ENCODE measurements around the gene EPB41L5.
"Not testable (repeated sequence)": the region's sequence is repeated elsewhere in the genome, so short reads cannot be mapped to it uniquely, and the experiment has no call there.

The EPB41L5 gene

DNA sequence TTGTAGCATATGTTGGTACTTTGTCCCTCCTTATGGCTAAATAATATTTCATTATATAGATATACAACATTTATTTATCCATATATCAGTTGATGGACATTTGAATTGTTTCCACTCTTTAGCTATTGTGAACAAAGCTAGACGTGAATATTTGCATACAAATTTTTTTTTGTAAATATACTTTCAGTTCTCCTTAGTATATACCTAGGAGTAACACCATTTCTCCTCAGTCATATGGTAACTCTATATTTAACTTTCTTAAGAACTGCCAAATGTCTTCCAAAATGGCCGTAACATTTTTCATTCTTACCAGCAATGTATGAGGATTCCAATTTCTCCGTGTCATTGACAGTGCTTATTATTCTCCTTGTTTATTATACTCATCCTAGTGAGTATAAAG, 135.8 kb downstream of the EPB41L5 start:
- FAIRE-seq = no peak

DNA sequence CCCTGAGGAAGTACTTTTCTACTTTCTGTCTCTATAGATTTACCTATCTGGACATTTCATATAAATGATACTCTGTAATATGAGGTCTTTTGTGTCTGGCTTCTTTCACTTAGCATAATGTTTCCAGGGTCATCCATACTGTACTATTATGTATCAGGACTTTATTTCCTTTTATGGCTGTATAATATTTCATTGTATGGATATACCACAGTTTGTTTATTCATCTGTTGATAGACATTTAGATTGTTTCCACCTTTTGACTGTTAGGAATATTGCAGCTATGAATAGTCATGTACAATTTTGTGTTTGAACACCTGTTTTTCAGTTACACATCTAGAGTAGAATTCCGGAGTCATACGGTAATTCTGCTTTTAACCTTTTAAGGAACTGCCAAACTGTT, 136.5 kb downstream of the EPB41L5 start:
- FAIRE-seq = no peak

DNA sequence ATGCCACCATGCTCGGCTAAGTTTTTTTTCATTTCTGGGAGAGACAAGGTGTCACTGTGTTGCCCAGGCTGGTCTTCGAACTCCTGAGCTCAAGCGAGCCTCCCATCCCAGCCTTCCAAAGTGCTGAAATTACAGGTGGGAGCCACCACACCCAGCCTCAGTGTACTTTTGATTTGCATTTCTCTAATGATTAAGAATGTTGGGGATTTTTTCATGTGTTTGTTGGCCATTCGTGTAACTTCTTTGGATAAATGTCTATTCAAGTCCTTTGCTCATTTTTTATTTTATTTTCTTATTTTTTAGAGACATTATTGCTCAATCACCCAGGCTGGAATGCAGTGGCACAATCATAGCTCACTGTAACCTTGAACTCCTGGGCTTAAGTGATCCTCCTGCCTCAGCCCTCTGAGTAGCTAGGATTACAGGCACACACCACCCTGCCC, 137.2 kb downstream of the EPB41L5 start:
- FAIRE-seq = no peak

DNA sequence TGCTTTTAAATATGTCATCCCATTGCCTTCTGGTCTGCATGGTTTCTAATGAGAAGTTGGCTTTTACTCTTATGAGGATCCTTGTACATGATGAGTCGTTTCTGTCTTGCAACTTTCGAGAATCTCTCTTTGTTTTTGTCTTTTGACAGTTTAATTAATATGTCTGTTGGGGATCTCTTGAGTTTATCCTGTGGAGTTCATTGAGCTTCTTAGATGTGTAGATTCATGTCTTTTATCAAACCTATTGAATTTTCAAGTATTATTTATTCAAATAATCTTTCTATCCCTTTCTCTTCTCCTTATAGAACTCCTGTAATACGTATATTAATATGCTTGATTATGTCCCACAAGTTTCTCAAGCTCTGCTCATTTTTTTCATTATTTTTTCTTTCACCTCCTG, 142.4 kb downstream of the EPB41L5 start:
- FAIRE-seq = no peak

DNA sequence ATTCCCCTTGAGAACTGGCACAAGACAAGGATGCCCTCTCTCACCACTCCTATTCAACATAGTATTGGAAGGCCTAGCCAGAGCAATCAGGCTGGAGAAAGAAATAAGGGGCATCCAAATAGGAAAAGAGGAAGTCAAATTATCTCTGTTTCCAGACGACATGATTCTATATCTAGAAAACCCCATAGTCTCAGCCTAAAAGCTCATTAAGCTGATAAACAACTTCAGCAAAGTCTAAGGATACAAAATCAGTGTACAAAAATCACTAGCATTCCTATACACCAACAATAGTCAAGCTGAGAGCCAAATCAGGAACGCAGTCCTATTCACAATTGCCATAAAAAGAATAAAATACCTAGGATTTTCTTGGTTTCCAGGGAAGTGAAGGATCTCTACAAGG, 145.8 kb downstream of the EPB41L5 start:
- not testable (repeated sequence) for FAIRE-seq

DNA sequence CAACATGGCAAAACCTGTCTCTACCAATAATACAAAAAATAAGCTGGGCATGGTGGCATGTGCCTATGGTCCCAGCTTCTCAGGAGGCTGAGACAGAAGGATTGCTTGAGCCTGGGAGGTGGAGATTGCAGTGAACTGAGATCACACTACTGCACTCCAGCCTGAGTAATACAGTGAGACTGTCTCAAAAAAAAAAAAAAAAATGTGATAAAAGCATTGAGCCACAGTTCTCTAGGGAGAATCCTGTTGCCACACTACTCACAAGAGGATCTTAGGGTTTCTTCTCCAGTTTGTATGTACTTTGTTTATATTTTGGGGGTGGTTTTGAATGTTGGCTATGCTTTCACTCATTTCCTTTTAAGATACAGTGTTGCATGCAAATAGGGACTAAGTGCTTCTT, 148.3 kb downstream of the EPB41L5 start:
- FAIRE-seq = no peak

DNA sequence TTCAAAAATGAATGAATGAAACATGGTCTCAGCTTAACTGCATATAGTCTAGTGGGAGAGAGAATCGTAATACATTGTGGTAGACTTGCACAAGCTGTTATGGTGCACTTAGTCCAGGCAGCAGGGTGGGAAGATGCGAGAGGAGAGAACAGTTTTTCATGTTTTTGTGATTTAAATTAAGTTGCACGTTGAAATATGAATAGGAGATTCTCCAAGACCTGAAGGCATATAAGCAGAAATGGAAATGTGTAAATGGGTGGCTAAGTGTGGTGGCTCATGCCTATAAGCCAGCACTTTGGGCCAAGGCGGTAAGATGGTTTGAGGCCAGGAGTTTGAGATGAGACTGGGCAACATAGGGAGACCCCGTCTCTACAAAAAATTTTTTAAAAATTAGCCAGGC, 149.8 kb downstream of the EPB41L5 start:
- no peak for FAIRE-seq

DNA sequence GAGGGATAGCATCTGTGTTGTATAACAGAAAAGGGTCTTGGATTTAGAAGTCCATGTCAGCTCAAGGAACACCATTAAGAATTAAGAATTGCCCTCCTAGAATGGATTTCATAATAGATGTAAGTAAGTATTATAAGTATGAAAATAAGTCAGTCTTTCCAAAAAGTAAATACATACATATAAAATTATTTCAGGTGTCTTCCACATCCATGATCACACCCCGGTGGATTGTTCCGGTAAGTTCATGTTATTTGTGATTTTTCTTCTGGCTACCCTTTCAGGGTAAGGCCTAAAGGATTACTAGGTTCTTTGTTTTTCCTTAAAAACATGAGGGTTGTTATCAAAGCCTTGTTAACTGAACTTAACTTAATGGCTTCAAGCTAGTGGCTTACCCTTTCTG, 154.4 kb downstream of the EPB41L5 start:
- FAIRE-seq = no peak

DNA sequence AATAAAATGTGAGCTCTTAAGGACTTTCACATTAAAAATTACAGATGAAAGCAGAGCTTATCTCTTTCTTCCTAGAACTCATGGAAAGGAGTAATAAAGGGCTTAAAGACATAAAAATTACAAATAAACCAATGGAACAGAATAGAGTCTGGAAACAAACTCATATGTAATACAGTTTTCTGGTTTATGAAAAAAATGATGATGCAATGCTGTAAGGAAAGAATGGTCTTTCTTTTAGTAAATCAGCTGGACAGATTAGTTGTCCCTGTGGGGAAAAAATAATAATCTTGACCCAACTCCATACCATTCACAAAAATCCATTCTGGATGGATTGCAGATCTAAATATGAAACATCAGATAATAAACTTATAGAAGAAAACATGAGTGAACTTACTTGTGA, 156.1 kb downstream of the EPB41L5 start:
- no peak for FAIRE-seq

DNA sequence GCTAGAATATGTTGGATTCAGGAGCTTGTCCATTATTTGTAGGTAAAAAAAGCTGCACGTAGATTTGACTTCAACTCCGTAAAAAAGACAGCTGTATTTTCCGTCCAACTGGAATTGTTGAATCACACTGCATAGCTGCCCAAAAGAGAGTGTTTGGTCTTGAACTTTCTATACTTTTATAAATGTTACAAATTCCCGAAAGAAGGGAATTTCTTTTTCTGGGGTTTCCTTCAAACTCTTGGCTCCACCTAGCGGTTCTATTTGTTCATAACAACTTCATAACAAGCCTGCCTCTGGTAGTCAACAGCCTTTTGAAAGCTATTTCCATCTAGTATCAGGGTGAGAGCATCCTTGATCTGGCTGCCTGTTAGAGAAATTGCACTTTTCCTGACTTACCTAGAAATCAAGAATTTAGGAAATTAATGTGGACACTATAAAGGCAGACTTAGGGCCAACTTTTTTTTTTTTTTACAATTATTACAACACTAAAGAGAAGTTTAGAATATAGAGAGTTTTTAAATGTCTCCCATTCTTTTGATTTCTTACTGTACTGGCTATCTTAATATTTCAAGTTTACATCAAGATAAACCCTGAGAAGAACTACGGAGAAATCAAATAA, 162.2 kb downstream of the EPB41L5 start:
- peak; percentile 90 for FAIRE-seq

DNA sequence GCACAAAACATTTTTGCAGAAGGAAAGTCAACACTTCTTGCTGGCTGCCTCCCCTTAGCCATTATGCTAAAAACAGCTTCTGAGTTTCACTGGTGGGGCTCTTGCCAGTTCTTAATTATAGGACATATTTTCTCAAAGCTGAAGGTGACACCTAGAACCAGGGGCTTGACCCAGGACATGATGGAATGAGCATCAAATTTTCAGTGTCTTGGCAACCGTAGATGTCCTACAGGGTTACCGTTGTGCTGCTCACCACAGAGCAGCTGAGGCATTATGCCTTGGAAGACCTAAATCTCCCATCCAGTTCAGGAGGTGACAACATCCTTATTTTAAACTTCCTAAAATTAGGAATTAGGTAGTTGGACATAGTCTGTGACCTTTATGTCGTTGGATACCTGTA, 163.6 kb downstream of the EPB41L5 start:
- FAIRE-seq = no peak

DNA sequence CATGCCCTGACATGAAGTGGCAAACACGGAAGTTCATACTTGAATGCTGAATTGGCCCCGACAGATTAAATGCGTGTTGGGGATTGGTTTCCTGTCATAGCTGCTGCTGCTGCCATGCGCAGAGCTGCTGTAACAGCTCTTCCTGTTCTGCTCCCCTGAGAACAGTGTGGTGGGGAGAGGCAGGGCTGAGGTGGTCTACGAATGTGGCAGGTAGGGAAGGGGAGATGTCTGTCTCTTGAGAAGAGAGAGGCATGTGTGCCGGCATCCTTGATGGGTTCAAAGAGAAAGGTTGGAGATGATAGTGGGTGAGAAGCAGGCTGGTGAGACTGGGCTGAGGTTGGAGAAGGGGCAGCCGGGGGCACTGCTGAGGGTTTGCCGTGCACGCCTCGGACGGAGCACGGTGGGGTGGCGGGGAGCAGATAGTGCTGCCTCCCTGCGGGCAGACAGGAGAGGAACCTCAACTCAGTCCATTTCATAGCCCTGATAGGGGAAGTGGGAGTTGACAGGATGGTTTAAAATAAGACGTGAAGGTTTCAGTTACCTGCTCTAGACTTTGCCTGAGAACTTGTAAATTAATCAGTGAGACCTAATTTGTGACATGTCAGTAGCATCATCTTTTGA, 164.2 kb downstream of the EPB41L5 start:
- FAIRE-seq = no peak

DNA sequence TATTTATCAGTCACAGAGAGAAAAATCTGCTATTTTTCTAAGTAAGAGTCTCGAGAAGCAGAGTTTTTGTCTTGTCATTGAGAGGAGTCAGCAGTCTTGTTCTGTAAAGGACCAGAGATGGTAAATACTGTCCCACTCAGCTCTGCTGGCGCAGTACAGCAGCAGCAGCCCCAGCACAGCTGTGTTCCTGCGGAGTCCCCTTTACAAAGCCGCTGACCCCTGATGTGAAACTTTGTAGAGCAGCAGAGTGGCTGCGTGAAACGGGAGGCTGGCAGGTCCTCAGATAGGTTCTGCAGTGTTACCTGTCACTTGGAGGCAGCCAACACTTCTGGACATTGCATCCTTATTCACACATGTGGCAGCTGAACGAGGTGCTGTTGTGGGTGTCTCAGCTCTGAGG, 165.1 kb downstream of the EPB41L5 start:
- FAIRE-seq = no peak

DNA sequence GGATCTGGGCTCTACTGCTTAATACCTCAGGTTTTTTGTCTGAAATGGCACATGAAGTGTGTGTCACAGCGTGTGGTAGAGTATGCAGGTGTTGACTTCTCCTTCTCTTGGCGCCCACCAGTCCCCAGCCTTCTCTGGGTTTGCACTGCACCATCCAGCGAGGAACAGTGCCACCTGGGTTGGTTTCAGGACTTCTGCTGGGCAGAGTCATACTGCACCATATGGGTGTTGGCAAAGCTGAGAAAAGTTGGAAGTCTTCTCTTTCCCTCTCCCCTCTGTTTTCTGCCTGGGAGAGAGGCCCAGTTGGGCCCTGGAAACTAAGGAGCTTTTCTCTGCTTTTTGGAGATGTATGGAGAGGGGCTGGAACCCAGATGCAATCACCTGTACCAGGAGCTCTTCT, 166.5 kb downstream of the EPB41L5 start:
- FAIRE-seq = no peak

DNA sequence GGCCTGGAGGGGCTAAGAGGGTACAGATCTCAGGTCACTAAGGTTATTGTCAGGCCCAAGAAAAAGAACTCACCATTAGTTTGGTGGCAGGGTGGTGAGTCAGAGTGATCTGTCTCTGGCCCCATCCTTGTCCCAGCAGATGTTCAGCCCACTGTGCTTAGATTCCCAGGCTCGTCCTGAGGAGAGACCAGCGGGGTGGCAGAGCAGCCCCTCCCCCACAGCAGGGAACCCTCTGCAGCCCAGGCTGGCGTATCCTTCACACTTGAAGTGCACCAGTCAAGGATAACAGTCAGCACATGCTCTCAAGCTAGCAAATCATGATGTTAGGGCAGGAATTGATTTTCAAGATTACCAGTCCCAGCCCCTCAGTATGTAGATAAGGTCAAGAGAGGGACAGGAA, 167.2 kb downstream of the EPB41L5 start:
- FAIRE-seq = no peak

DNA sequence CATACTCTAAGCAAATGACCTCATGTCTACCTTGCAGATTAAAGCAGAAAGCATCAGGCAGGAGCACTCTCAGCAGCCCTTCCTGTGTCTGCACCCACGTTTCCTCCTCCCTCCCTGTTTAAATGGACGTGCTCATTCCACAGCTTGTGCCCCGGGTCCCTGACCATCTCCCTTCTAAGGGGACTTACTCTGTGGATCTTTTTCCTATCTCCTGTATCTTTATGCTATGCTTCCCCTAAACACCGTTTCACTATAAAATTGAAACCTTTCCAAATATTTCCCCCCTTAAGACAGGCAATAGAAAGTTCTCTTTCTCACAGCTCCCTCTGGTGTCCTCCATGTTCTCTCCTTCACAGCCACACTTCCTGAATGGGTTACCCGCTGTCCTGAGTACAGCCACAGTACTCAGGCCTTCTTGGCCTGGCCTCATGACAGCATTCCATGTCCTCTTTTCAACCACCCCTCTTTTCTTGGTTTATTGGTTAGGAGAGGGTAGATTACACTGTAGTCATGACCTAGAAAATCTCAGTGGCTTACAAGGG, 169.2 kb downstream of the EPB41L5 start:
- no peak for FAIRE-seq

DNA sequence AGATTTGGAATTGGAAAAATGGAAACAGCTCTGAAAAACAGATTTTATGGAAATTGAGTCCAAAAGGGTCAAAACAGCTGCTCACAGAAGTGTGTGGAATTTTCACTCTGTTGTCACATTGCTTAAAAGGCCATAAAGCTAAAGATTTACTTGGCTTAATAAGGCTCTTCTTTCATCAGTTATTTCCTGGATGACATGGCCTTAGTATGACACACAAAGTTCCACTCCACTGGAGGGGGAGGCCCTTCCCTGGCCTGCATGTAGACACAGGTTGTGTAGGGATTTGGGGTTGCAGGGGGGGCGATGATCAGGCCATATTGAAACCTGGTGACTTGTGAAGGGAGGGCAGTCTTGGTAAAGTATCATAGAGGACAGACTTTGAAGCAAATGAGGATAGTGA, 176.3 kb downstream of the EPB41L5 start:
- no peak for FAIRE-seq

DNA sequence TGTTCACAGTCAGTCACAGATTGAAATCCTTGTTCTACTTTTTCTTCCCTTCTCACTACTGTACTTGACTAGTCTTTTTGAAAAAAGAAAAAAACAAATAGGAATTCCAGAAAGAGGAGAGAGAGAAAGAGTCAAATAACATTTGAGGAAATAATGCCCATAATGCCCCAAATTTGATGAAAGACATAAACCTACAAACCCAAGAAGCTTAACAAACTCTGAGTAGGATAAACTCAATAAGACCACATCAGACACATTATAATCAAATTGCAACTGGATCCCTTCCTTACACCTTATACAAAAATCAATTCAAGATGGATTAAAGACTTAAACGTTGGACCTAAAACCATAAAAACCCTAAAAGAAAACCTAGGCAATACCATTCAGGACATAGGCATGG, 179.4 kb downstream of the EPB41L5 start:
- no peak for FAIRE-seq

DNA sequence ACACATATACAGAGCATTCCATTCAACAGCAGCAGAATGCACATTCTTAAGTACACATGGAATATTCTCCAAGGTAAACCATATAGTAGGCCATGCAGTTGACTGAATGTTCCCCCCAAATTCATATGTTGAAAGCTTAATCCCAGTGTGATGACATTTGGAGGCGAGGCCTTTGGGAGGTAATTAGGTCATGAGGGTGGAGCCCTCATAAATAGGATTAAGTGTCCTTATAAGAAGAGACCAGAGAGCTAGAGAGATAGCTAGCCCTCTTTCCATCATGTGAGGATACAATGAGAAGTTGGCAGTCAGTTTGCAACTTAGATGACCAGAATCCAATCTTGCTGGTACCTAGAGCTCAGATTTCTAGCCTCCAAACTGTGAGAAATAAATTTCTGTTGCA, 182.7 kb downstream of the EPB41L5 start:
- no peak for FAIRE-seq

DNA sequence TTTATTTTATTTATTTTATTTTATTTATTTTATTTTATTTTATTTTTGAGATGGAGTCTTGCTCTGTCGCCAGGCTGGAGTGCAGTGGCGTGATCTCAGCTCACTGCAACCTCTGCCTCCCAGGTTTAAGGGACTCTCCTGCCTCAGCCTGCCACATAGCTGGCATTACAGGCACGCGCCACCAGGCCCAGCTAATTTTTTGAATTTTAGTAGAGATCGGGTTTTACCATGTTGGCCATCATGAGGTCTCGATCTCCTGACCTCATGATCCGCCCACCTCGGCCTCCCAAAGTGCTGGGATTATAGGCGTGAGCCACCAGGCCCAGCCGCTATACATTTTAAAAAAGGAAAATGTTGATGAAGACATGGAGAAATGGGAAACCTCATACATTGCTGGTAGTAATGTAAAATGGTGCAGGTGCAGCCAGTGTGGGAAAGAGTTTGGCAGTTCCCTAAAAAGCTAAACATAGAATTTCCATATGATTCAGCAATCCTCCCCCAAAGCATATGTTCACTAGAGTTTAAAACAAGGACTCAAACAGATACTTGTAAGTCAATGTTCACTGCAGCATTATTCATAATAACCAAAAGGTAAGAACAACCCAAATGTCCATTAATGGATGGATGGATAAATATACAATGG, 187.1 kb downstream of the EPB41L5 start:
- not testable (repeated sequence) for FAIRE-seq

DNA sequence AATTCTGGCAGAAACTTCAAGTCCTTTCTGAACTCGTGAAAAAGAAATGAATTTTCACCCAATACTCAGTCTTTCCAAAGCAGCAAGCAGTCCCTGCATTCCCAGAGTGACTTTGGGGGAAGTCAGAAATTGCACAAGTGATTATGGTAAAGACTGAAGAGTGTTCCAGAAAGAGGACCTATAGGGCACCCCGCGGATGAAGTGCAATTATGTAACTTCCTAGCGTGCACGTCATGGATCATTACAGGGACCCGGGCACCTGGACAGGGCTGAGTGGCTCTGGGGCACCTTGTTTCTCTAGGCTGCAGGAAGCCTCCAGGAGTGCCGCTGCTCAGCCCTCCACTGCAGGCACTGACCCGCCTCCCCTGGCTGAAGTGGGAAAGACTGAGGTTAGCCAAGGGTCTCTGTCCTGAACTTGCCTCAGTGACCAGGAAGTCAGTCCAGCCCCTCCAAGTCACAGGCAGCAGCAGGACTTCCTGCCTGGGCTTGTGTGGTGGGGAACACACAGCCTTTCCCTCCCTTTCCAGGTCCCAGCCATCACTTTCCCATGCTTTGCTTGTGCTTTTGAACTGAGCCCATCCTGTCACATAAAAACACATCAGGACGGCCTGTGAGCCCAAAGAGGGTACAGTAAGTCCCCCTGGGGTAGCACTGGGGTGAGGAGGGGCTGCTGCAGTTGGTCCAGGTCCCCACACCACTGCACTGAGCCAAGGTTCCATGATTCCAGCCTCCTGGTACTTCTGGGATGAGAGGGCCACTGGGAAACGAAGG, 190.6 kb downstream of the EPB41L5 start:
- no peak for FAIRE-seq

DNA sequence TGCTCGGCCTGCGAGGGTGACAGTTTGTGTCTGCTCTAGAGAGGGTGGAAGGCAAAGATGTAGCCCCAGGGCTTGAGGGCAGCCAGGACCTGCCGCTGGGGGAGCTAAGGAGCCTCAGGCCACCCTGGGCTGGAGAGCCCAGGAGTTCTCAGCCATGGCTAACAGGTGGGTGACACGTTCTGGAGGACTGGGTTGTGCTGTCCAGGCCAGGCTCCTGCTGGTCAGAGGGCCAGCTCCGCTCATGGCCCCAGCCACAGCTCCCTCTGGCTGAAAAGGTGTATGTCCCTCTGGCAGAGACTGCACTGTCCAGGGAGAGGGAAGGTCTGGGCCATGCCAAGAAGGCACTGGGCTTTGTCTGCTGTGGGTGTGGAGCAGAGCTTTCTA, 191.1 kb downstream of the EPB41L5 start:
- FAIRE-seq = no peak

DNA sequence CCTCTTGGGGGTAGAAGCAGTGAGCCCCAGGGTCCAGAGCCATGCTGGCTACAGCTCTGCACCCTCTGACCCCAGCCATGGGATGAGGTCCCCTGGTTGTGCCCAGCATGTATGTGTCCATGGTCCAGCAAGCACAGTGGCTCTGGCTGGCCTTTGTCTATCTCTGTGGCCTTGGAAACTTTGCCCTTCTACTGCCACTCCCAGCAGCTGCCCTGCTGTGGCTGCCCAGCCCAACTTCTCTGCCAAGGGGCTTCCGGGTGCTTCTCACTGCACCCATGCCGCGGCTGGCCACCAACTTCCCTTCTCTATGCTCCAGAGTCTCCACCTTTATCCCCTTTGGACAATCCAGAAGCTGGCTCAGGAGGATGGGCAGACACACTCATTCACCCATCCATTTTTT, 191.5 kb downstream of the EPB41L5 start:
- FAIRE-seq = no peak
